BE2C (cell line): ENCODE measurements around the gene DNAJC10.
A peak's percentile ranks its signal among the peaks of the same experiment; 100 is the strongest.
"Not testable (repeated sequence)": the region's sequence is repeated elsewhere in the genome, so short reads cannot be mapped to it uniquely, and the experiment has no call there.

Experiments
- DNase-seq: peaks from one replicate; pipeline ENCODE4 v3.0.0-alpha.2; 2020
- H3K27me3 ChIP-seq: fragments of 250-450 bp; sonication (Bioruptor Pico); 2 replicates; pipeline ENCODE4 v1.5.1; 2020; ENCODE audit warnings: mild to moderate bottlenecking
- H3K36me3 ChIP-seq: fragments of 250-450 bp; sonication (Bioruptor Pico); 2 replicates; pipeline ENCODE4 v1.5.1; 2020; ENCODE audit warnings: mild to moderate bottlenecking
- H3K4me1 ChIP-seq: fragments of 250-450 bp; sonication (Bioruptor Pico); 2 replicates; pipeline ENCODE4 v1.5.1; 2020
- H3K4me3 ChIP-seq: 2 replicates; pipeline ENCODE4 v1.5.1; 2011; ENCODE audit warnings: low read depth, low read length
- H3K9me3 ChIP-seq: fragments of 250-450 bp; sonication (Bioruptor Pico); 2 replicates; pipeline ENCODE4 v1.5.1; 2020
- CTCF ChIP-seq: IDR thresholded peaks from 2 replicates; pipeline ENCODE4 v1.5.1; 2012; ENCODE audit warnings: mild to moderate bottlenecking, low read depth, low read length

Gene DNAJC10

GRCh38 chr2:182744490-182744889 is 28.4 kb downstream of the DNAJC10 start:
- Histone ChIP-seq H3K4me1 (no peaks in the 10 kb centered on the region), H3K36me3 (no peaks in the 10 kb centered on the region), H3K9me3 (no peaks in the 10 kb centered on the region), H3K27me3 (no peaks in the 10 kb centered on the region), H3K4me3 (no peak overlapping the region)
- no peak for DNase-seq
- TF ChIP-seq CTCF = no peak

DNA sequence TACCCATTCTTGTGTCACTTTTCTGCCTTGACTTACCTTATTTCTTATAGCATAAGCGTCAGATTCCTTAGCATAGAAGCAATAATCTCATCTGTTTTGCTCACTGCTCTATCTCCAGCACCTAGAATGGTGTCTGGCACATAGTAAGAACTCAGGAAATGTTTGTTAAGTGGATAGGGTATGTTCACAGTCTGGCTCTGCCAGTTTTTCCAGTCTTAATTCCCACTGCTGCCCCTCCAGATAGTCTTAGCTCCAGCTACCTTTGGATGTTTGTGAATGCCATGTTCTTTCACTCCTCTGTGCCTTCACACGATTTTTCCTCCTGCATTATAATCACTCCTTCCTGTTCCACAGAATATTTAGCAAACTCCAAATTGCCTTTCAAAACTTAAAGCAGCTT is 29.0 kb downstream of the DNAJC10 start:
- Histone ChIP-seq H3K27me3 (no peaks in the 10 kb centered on the region), H3K4me1 (no peaks in the 10 kb centered on the region), H3K9me3 (no peaks in the 10 kb centered on the region), H3K36me3 (no peaks in the 10 kb centered on the region), H3K4me3 (no peak overlapping the region)
- TF ChIP-seq CTCF = no peak
- DNase-seq = no peak

DNA sequence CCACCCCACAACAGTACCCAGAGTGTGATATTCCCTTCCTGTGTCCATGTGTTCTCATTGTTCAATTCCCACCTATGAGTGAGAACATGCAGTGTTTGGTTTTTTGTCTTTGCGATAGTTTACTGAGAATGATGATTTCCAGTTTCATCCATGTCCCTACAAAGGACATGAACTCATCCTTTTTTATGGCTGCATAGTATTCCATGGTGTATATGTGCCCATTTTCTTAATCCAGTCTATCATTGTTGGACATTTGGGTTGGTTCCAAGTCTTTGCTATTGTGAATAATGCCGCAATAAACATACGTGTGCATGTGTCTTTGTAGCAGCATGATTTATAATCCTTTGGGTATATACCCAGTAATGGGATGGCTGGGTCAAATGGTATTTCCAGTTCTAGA is 29.8 kb downstream of the DNAJC10 start:
- not testable (repeated sequence) for H3K4me1 ChIP-seq, H3K36me3 ChIP-seq, H3K27me3 ChIP-seq, H3K4me3 ChIP-seq, H3K9me3 ChIP-seq, DNase-seq

DNA sequence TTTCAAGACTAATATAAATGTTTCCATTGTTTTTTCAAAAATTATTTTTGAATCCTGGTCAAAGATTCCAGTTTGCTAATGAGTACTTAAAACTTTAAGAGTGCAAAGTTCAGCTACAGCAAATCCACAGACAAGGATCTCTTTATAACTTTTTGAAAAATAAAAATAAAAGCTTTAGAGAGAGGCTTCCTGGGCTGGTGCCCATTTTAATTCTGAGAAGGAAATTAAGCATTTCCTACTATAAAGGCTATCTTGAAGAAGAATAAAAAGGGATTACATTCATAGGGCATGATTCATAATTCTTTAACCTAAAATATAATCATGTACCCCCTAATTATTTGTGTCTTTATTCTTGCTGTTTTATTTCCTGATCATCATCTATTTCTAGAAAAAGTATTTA is 38.2 kb downstream of the DNAJC10 start:
- Histone ChIP-seq H3K27me3 (no peaks in the 10 kb centered on the region), H3K4me1 (no peaks in the 10 kb centered on the region), H3K4me3 (no peak overlapping the region), H3K9me3 (no peaks in the 10 kb centered on the region), H3K36me3 (no peaks in the 10 kb centered on the region)
- DNase-seq = no peak
- no peak for TF ChIP-seq CTCF

- Histone ChIP-seq H3K4me3 (no peak overlapping the region), H3K9me3 (no peaks in the 10 kb centered on the region), H3K27me3 (no peaks in the 10 kb centered on the region), H3K4me1 (no peaks in the 10 kb centered on the region), H3K36me3 (no peaks in the 10 kb centered on the region)
- no peak for TF ChIP-seq CTCF
- DNase-seq = no peak
Observed at GRCh38 chr2:182758379-182758778, 42.3 kb downstream of the DNAJC10 start.

GRCh38 chr2:182761903-182762302 is 45.8 kb downstream of the DNAJC10 start:
- Histone ChIP-seq H3K36me3 (no peaks in the 10 kb centered on the region), H3K27me3 (no peaks in the 10 kb centered on the region), H3K4me1 (no peaks in the 10 kb centered on the region), H3K9me3 (no peaks in the 10 kb centered on the region), H3K4me3 (no peak overlapping the region)
- TF ChIP-seq CTCF = no peak
- DNase-seq = no peak

DNA sequence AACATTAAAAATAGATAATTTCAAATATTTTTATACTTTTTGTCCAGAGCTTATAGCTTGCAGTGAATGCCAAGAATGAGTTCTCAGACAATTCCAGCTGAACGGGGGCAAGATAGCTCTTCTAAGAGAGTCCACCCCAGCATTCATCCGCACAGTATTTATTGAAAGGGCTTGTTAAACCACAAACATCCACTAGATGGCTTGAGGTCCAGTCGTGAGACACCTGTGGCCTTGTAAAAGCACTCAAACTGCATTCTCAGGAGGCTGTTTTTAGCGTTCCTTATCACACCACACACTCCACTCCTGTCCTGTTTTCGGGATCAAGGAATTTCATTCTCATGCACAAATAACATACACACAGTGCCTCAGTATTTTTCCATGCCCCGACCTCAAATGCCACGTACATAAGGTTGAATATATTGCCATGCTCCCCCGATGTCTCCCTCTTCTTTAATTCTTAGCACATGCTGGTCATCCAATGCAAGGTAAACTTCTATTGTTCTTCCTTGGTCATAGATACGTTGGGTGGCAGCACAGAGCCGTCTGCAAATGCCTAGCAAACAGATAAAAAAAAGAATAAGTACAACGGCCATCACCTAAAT is 47.4 kb downstream of the DNAJC10 start:
- H3K9me3 ChIP-seq = no peaks in the 10 kb centered on the region
- H3K4me1 ChIP-seq = no peaks in the 10 kb centered on the region
- peak; percentile 52 for TF ChIP-seq CTCF
- H3K27me3 ChIP-seq = no peaks in the 10 kb centered on the region
- no peaks in the 10 kb centered on the region for H3K36me3 ChIP-seq
- peak; percentile 7 for DNase-seq
- H3K4me3 ChIP-seq = no peak overlapping the region
